Fibroblast of the aortic adventitia (primary cell): ENCODE data around the gene OSM. TPM values are rescaled to one million over a fixed set of nuclear protein-coding genes. Genes with fewer than 3 reads are reported as not detected.
A peak's percentile ranks its signal among the peaks of the same experiment; 100 is the strongest.

Experiments
- DNase-seq: peaks from one replicate; pipeline ENCODE4 v3.0.0-alpha.2; 2010; ENCODE audit warnings: low read depth
- H3K4me3 ChIP-seq: 2 replicates; pipeline ENCODE4 v1.5.1; 2011; ENCODE audit warnings: low read depth, mild to moderate bottlenecking, control low read depth, low read length, moderate library complexity
- total RNA-seq: library from RNA; depleted of rRNA; stranded (reverse); fragments of >200 nt; gene quantifications from 2 replicates; pipeline ENCODE4 v1.2.3, GENCODE V29; 2012; ENCODE audit warnings: low replicate concordance
- TF ChIP-seq, protein P1 (sequence below): IDR thresholded peaks from 2 replicates; pipeline ENCODE4 v1.5.1; 2011; ENCODE audit warnings: mild to moderate bottlenecking, low read length, control low read depth, inconsistent platforms; ENCODE audit not compliant: insufficient read depth

The OSM gene
- not detected in 2 replicates for total RNA-seq

DNA sequence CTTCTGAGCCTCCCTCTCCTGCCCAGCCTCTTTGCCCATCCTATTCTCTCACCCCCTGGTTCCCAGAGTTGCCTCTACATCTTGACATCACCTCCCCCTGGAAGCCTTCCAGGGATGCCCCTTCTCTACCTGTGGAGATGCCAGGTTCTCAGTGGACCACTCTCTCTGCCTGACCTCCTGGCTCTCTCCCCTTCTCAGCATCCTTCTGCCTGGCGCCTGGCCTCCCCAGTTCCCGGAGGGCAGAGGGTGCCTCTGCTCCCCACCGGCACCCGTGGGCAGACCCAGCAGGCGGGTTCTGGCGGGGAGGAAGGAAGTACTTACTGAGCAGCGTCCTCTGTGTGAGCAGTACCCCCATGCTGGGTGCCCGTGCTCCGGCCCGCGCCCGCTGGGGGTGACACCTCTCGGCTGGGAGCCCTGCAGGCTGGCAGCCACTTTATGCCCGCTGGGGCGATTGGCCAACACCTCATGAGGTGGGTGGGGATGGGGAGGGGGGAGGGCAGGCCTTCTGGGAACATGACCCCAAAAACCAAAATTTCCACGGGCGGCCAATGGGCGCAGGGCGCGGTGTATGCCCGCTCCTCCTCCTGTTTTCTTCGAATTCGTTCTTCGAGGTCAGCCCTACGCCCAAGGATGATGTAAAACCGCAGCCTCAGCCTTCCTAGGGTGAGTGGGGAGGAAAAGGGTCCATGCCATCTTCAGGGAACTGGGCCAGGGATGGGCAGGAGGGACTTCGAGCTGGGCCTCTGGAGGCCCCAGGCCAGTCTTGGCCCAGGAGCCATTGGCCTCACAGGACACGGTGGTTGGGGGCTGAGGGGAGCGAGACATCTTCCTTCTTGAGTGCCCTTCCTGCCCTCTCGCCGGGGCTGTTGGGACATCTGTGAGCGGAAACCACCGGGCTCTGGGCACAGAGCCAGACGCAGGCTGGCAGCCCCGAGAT is at the start of gene OSM:
Gene OSM, minus strand, starts transcription at position 407 of the 937 bp plus-strand sequence. Its CDS starts 52 bp downstream, at position 355.
- no peak within 1 kb of the TSS for H3K4me3 ChIP-seq
- DNase-seq: no peak

DNA sequence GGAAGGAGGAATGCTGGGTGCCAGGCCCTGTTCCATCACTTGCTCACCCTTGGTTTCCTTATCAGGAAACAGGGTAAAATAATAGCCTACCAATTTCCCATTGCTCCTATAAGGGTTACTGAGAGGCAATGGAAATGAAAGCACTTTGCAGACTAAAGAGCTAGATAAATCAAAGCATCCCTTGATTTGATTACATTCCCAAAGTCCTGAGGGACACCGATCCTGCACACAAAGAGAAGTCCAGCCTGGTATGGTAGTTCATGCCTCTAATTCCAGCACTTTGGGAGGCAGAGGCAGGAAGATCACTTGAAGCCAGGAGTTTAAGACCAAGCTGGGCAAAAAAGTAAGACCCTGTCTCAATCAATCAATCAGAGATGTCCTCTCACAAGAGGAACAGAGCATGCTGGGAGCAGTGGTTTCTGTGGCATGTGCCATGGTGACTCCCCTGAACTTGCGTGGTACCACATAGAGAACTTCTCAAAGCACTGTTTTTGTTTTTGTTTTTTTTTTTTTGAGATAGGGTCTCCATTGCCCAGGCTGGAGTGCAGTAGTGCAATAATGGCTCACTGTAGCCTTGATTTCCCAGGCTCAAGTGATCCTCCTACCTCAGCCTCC is 49.4 kb upstream of the OSM start:
- no peak for DNase-seq
- TF ChIP-seq, protein P1, sequence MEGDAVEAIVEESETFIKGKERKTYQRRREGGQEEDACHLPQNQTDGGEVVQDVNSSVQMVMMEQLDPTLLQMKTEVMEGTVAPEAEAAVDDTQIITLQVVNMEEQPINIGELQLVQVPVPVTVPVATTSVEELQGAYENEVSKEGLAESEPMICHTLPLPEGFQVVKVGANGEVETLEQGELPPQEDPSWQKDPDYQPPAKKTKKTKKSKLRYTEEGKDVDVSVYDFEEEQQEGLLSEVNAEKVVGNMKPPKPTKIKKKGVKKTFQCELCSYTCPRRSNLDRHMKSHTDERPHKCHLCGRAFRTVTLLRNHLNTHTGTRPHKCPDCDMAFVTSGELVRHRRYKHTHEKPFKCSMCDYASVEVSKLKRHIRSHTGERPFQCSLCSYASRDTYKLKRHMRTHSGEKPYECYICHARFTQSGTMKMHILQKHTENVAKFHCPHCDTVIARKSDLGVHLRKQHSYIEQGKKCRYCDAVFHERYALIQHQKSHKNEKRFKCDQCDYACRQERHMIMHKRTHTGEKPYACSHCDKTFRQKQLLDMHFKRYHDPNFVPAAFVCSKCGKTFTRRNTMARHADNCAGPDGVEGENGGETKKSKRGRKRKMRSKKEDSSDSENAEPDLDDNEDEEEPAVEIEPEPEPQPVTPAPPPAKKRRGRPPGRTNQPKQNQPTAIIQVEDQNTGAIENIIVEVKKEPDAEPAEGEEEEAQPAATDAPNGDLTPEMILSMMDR: no peak
- H3K4me3 ChIP-seq: no peak overlapping the region

More for the DNA sequence above, at the start of gene OSM:
- TF ChIP-seq, protein P1: no peak

DNA sequence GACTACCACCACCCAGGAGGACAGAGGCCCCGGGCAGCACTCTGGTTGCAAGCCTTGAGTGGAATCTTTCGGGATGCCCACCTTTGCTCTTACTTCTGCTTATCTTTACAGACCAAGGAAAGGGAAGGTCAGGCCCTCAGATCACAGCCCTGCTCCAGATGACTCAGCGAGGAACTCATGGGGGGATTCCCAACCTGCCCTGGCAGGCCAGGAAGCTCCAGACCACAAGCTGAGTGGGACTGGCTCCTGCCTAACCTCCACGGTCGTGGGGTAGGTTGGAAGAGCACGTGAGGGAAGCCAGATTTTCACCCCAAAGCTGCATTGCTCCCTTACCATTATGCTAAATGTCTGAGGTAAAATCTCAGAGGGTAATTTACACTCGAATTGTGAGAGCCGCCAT is 48.3 kb upstream of the OSM start:
- no peak overlapping the region for H3K4me3 ChIP-seq
- TF ChIP-seq, protein P1: no peak
- no peak for DNase-seq

DNA sequence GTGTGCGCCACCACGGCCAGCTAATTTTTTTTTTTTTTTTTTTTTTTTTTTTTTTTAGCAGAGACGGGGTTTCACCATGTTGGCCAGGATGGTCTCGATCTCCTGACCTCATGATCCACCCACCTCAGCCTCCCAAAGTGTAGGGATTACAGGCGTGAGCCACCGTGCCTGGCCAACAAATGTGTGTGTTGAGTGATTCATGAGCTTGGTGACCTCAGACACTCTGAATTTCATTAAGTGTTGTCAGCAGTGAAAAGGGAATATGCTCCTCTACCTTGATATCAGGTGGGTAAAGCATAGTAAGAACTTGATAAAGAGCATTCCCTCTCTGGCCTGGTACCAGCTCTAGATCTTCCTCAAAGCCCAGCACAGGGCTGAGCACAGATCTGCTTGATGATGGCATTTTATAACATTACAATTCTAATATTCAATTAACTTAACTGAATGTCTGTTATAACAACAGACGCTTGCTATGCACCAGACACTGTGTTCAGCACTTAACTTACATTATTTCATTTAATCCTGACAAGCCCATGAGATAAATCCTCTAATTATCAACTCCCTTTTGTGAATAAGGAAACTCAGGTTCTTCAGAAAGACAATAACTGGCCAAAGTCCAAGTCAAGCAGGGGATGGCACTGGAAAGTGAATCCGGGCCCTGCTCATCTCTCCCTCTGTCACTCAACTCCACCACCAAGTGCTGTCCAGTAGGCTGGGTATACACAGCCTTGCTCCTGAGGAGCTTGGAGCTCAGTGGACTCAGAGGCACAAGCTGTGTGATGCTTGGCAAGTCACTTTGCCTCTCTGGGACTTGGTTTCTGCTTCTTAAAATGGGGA is 47.1 kb upstream of the OSM start:
- DNase-seq: no peak
- H3K4me3 ChIP-seq: no peak overlapping the region
- TF ChIP-seq, protein P1: no peak

DNA sequence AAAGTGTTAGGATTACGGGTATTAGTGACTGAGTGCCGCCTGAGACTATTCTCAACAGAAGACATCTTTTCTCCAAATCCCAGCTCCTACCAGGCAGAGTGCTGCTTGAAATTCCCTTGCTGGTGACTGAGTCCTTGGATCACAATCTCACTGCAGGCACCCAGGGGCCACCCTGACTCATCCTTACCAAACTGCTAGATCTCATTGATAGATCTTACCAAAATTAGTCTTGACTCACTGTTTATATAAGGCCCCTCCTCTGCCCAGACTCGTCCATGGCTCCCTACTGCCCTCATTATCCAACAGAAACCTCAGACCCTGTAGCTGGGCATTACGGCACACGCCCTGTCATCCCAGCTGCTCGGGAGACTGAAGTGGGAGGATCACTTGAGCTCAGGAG is 45.4 kb upstream of the OSM start:
- no peak overlapping the region for H3K4me3 ChIP-seq
- peak; percentile 74 for DNase-seq
- TF ChIP-seq, protein P1: no peak
